ENCODE data around the gene TANC1.

TANC1 gene

GRCh38 chr2:159108181-159108893, 139.9 kb downstream of the TANC1 start:
- no peak overlapping the region for H3K4me3 ChIP-seq (ENCODE audit: low read depth in 1 of 2, low read length in 2 of 2)
- H3K27me3 ChIP-seq (ENCODE audit: control insufficient read depth in 1 of 2, insufficient read depth in 2 of 2, low read length in 2 of 2), result no peaks in the 10 kb centered on the region
- no peaks in the 10 kb centered on the region for H3K9me3 ChIP-seq (ENCODE audit: control insufficient read depth in 1 of 2, low read length in 2 of 2)
- H3K9ac ChIP-seq (ENCODE audit: low read depth in 1 of 2, low read length in 2 of 2), result no peak overlapping the region
- H3K27ac ChIP-seq (ENCODE audit: low read depth, low read length), result no peak overlapping the region
- H3K4me1 ChIP-seq (ENCODE audit: control insufficient read depth in 1 of 2, insufficient read depth in 2 of 2, low read length in 2 of 2), result no peaks in the 10 kb centered on the region
- H3K36me3 ChIP-seq (ENCODE audit: control insufficient read depth in 1 of 2, insufficient read depth in 2 of 2, low read length in 2 of 2), result no peaks in the 10 kb centered on the region

DNA sequence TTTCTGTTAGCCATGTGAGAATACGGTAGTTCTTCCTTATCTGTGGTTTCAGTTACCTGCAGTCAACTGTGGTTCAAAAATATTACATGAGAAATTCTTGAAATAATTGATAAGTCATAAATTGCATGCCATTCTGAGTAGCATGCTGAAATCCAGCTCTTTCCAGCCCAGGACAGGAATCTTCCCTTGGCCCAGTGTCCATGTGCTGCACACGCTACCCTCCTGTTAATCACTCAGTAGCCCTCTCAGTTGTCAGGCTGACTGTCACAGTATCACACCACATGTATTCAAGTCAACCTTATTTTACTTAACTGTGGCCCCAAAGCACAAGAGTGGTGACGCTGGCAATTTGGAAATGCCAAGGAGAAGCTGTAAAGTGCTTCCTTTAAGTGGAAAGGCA, 141.1 kb downstream of the TANC1 start:
- Histone ChIP-seq H3K27me3 (ENCODE audit: control insufficient read depth in 1 of 2, insufficient read depth in 2 of 2, low read length in 2 of 2) (no peaks in the 10 kb centered on the region), H3K4me3 (ENCODE audit: low read depth in 1 of 2, low read length in 2 of 2) (no peak overlapping the region), H3K4me1 (ENCODE audit: control insufficient read depth in 1 of 2, insufficient read depth in 2 of 2, low read length in 2 of 2) (no peaks in the 10 kb centered on the region), H3K36me3 (ENCODE audit: control insufficient read depth in 1 of 2, insufficient read depth in 2 of 2, low read length in 2 of 2) (no peaks in the 10 kb centered on the region), H3K27ac (ENCODE audit: low read depth, low read length) (no peak overlapping the region), H3K9me3 (ENCODE audit: control insufficient read depth in 1 of 2, low read length in 2 of 2) (no peaks in the 10 kb centered on the region), H3K9ac (ENCODE audit: low read depth in 1 of 2, low read length in 2 of 2) (no peak overlapping the region)

- Histone ChIP-seq H3K36me3 (ENCODE audit: control insufficient read depth in 1 of 2, insufficient read depth in 2 of 2, low read length in 2 of 2) (no peaks in the 10 kb centered on the region), H3K27ac (ENCODE audit: low read depth, low read length) (no peak overlapping the region), H3K4me3 (ENCODE audit: low read depth in 1 of 2, low read length in 2 of 2) (no peak overlapping the region), H3K9ac (ENCODE audit: low read depth in 1 of 2, low read length in 2 of 2) (no peak overlapping the region), H3K27me3 (ENCODE audit: control insufficient read depth in 1 of 2, insufficient read depth in 2 of 2, low read length in 2 of 2) (no peaks in the 10 kb centered on the region), H3K9me3 (ENCODE audit: control insufficient read depth in 1 of 2, low read length in 2 of 2) (no peaks in the 10 kb centered on the region), H3K4me1 (ENCODE audit: control insufficient read depth in 1 of 2, insufficient read depth in 2 of 2, low read length in 2 of 2) (no peaks in the 10 kb centered on the region)
These were observed 142.3 kb downstream of the TANC1 start for GRCh38 chr2:159110784-159111183.

GRCh38 chr2:159111346-159111927, 143.0 kb downstream of the TANC1 start:
- Histone ChIP-seq H3K27ac (ENCODE audit: low read depth, low read length) (no peak overlapping the region), H3K4me3 (ENCODE audit: low read depth in 1 of 2, low read length in 2 of 2) (no peak overlapping the region), H3K9ac (ENCODE audit: low read depth in 1 of 2, low read length in 2 of 2) (no peak overlapping the region), H3K4me1 (ENCODE audit: control insufficient read depth in 1 of 2, insufficient read depth in 2 of 2, low read length in 2 of 2) (no peaks in the 10 kb centered on the region), H3K27me3 (ENCODE audit: control insufficient read depth in 1 of 2, insufficient read depth in 2 of 2, low read length in 2 of 2) (no peaks in the 10 kb centered on the region), H3K36me3 (ENCODE audit: control insufficient read depth in 1 of 2, insufficient read depth in 2 of 2, low read length in 2 of 2) (no peaks in the 10 kb centered on the region), H3K9me3 (ENCODE audit: control insufficient read depth in 1 of 2, low read length in 2 of 2) (no peaks in the 10 kb centered on the region)

GRCh38 chr2:159114835-159115234, 146.4 kb downstream of the TANC1 start:
- H3K27ac ChIP-seq (ENCODE audit: low read depth, low read length), result no peak overlapping the region
- no peak overlapping the region for H3K9ac ChIP-seq (ENCODE audit: low read depth in 1 of 2, low read length in 2 of 2)
- H3K27me3 ChIP-seq (ENCODE audit: control insufficient read depth in 1 of 2, insufficient read depth in 2 of 2, low read length in 2 of 2), result no peaks in the 10 kb centered on the region
- peaks cover 3 to 5% of the 10 kb centered on the region in 2 donors for H3K4me1 ChIP-seq (ENCODE audit: control insufficient read depth in 1 of 2, insufficient read depth in 2 of 2, low read length in 2 of 2)
- no peaks in the 10 kb centered on the region for H3K36me3 ChIP-seq (ENCODE audit: control insufficient read depth in 1 of 2, insufficient read depth in 2 of 2, low read length in 2 of 2)
- H3K4me3 ChIP-seq (ENCODE audit: low read depth in 1 of 2, low read length in 2 of 2), result no peak overlapping the region
- no peaks in the 10 kb centered on the region for H3K9me3 ChIP-seq (ENCODE audit: control insufficient read depth in 1 of 2, low read length in 2 of 2)

DNA sequence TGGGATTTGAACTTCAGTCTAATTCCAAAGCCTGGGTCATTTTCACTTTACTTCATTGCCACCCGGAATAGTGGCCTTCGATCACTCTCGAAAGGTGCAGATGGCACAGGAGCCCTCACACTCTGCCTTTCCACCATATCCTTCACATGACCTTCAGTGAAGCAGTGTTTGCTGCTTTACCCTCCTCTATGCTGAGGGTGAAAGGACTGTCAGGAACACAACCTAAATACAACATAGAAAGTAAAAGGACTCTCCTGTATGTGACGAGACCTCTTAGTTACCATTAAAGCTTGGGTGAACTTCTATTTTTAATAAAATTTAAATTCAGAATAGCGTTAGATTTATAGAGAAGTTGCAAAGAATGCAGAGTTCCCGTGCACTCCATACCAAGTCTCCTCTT, 148.5 kb downstream of the TANC1 start:
- Histone ChIP-seq H3K36me3 (ENCODE audit: control insufficient read depth in 1 of 2, insufficient read depth in 2 of 2, low read length in 2 of 2) (no peaks in the 10 kb centered on the region), H3K27ac (ENCODE audit: low read depth, low read length) (no peak overlapping the region), H3K4me1 (ENCODE audit: control insufficient read depth in 1 of 2, insufficient read depth in 2 of 2, low read length in 2 of 2) (peaks cover 3 to 5% of the 10 kb centered on the region in 2 donors), H3K9me3 (ENCODE audit: control insufficient read depth in 1 of 2, low read length in 2 of 2) (no peaks in the 10 kb centered on the region), H3K27me3 (ENCODE audit: control insufficient read depth in 1 of 2, insufficient read depth in 2 of 2, low read length in 2 of 2) (no peaks in the 10 kb centered on the region), H3K9ac (ENCODE audit: low read depth in 1 of 2, low read length in 2 of 2) (no peak overlapping the region), H3K4me3 (ENCODE audit: low read depth in 1 of 2, low read length in 2 of 2) (no peak overlapping the region)

GRCh38 chr2:159117658-159118057, 149.2 kb downstream of the TANC1 start:
- H3K4me1 ChIP-seq (ENCODE audit: control insufficient read depth in 1 of 2, insufficient read depth in 2 of 2, low read length in 2 of 2), result peaks cover 3 to 5% of the 10 kb centered on the region in 2 donors
- no peak overlapping the region for H3K27ac ChIP-seq (ENCODE audit: low read depth, low read length)
- no peaks in the 10 kb centered on the region for H3K27me3 ChIP-seq (ENCODE audit: control insufficient read depth in 1 of 2, insufficient read depth in 2 of 2, low read length in 2 of 2)

DNA sequence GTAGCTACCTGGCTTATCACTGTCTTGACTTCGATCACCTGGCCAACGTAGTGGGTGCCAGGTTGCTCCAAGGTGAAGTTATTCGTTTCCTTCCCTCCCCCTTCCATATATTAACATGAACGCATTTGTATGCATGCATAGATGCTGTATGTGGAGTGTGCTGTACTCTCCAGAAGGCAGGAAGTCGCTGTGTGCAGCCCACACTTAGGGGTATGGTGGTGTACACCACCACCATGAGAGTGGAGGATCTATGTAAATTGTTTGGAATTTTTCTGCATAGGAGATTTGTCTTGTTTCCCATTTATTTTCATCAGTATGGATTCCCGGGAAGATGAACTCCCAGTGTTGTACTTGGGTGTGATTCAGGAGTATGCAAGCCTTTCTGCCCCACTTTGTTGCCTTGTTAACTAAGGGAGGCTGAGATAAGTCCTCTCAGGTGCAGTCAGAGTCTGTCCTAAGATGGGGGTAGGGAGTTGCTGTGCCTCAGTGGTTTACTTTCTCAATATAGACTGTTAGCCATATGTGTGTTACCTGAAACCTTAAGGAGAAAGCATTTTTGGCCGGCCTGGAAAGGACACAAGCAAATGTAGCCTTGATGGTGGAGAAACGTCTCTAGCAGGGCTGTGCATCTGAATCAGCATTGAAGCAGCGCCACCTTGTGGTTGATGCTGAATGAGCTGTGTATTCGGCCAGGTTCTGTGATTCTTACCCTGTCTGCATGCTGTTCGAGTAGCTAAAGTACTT, 149.8 kb downstream of the TANC1 start:
- H3K4me3 ChIP-seq (ENCODE audit: low read depth in 1 of 2, low read length in 2 of 2), result no peak overlapping the region
- peaks cover 8 to 12% of the 10 kb centered on the region in 2 donors for H3K4me1 ChIP-seq (ENCODE audit: control insufficient read depth in 1 of 2, insufficient read depth in 2 of 2, low read length in 2 of 2)
- no peak overlapping the region for H3K9ac ChIP-seq (ENCODE audit: low read depth in 1 of 2, low read length in 2 of 2)
- no peaks in the 10 kb centered on the region for H3K27me3 ChIP-seq (ENCODE audit: control insufficient read depth in 1 of 2, insufficient read depth in 2 of 2, low read length in 2 of 2)
- no peaks in the 10 kb centered on the region for H3K36me3 ChIP-seq (ENCODE audit: control insufficient read depth in 1 of 2, insufficient read depth in 2 of 2, low read length in 2 of 2)
- H3K9me3 ChIP-seq (ENCODE audit: control insufficient read depth in 1 of 2, low read length in 2 of 2), result no peaks in the 10 kb centered on the region
- no peak overlapping the region for H3K27ac ChIP-seq (ENCODE audit: low read depth, low read length)

More at GRCh38 chr2:159117658-159118057, 149.2 kb downstream of the TANC1 start:
- no peak overlapping the region for H3K4me3 ChIP-seq (ENCODE audit: low read depth in 1 of 2, low read length in 2 of 2)
- no peak overlapping the region for H3K9ac ChIP-seq (ENCODE audit: low read depth in 1 of 2, low read length in 2 of 2)
- no peaks in the 10 kb centered on the region for H3K9me3 ChIP-seq (ENCODE audit: control insufficient read depth in 1 of 2, low read length in 2 of 2)
- H3K36me3 ChIP-seq (ENCODE audit: control insufficient read depth in 1 of 2, insufficient read depth in 2 of 2, low read length in 2 of 2), result no peaks in the 10 kb centered on the region

DNA sequence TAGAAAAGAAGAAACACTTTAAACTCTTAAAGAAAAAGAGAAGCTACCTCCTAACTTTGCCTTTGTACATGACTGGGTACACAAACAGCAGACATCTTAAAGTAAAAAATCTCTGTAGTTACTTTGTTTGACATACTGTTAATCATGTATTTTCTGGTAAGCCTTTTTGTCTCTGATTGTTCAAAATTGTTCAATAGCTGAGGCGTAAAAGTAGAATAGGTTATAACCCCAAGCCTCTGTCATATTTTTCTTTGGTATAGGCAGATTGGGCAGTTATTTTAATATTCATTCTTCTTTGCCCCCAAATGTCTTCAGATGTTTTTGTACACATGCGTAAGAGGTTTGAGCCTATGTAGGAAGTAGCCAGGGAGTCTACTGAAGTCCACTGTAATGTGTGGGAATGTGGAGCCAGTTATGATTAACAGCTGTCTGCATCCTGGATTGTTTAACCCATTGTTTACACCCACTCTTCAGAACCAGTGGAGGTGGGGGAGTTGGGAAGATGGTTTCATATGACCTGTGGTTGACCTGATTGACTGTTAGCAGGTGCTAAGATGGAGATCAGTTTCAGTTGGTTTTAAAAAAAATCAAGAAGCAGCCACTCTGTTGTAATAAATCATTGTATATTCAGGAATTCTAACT, 150.5 kb downstream of the TANC1 start:
- no peaks in the 10 kb centered on the region for H3K36me3 ChIP-seq (ENCODE audit: control insufficient read depth in 1 of 2, insufficient read depth in 2 of 2, low read length in 2 of 2)
- H3K27ac ChIP-seq (ENCODE audit: low read depth, low read length), result no peak overlapping the region
- no peaks in the 10 kb centered on the region for H3K9me3 ChIP-seq (ENCODE audit: control insufficient read depth in 1 of 2, low read length in 2 of 2)
- no peak overlapping the region for H3K4me3 ChIP-seq (ENCODE audit: low read depth in 1 of 2, low read length in 2 of 2)
- peaks cover 15 to 17% of the 10 kb centered on the region in 2 donors for H3K4me1 ChIP-seq (ENCODE audit: control insufficient read depth in 1 of 2, insufficient read depth in 2 of 2, low read length in 2 of 2)
- H3K27me3 ChIP-seq (ENCODE audit: control insufficient read depth in 1 of 2, insufficient read depth in 2 of 2, low read length in 2 of 2), result no peaks in the 10 kb centered on the region
- no peak overlapping the region for H3K9ac ChIP-seq (ENCODE audit: low read depth in 1 of 2, low read length in 2 of 2)

Measured in duodenal mucosa (tissue), 2 donors.